Adipocyte (in vitro differentiated cells): Measurements from ENCODE around the gene ZNF668.
A peak's percentile ranks its signal among the peaks of the same experiment; 100 is the strongest.

Experiments
- DNase-seq: peaks from one replicate; pipeline ENCODE4 v3.0.0-alpha.2; 2015; ENCODE audit warnings: low read depth
- H3K27me3 ChIP-seq: replicated peaks from 2 replicates; pipeline ENCODE4 v1.7.0; 2013; ENCODE audit warnings: mild to moderate bottlenecking, low read length, moderate library complexity; ENCODE audit not compliant: control insufficient read depth, insufficient read depth
- H3K36me3 ChIP-seq: 2 replicates; pipeline ENCODE4 v1.7.0; 2013; ENCODE audit warnings: low read length, mild to moderate bottlenecking, moderate library complexity; ENCODE audit not compliant: control insufficient read depth, insufficient read depth, severe bottlenecking
- H3K4me1 ChIP-seq: 2 replicates; pipeline ENCODE4 v1.7.0; 2013; ENCODE audit warnings: mild to moderate bottlenecking, low read length, moderate library complexity; ENCODE audit not compliant: control insufficient read depth, insufficient read depth
- H3K4me3 ChIP-seq: 2 replicates; pipeline ENCODE4 v1.7.0; 2013; ENCODE audit warnings: mild to moderate bottlenecking, low read length, moderate library complexity
- H3K9ac ChIP-seq: 2 replicates; pipeline ENCODE4 v1.7.0; 2013; ENCODE audit warnings: mild to moderate bottlenecking, low read length, moderate library complexity
- H3K9me3 ChIP-seq: 2 replicates; pipeline ENCODE4 v1.7.0; 2013; ENCODE audit warnings: mild to moderate bottlenecking, low read length, moderate library complexity; ENCODE audit not compliant: control insufficient read depth

The ZNF668 gene

DNA sequence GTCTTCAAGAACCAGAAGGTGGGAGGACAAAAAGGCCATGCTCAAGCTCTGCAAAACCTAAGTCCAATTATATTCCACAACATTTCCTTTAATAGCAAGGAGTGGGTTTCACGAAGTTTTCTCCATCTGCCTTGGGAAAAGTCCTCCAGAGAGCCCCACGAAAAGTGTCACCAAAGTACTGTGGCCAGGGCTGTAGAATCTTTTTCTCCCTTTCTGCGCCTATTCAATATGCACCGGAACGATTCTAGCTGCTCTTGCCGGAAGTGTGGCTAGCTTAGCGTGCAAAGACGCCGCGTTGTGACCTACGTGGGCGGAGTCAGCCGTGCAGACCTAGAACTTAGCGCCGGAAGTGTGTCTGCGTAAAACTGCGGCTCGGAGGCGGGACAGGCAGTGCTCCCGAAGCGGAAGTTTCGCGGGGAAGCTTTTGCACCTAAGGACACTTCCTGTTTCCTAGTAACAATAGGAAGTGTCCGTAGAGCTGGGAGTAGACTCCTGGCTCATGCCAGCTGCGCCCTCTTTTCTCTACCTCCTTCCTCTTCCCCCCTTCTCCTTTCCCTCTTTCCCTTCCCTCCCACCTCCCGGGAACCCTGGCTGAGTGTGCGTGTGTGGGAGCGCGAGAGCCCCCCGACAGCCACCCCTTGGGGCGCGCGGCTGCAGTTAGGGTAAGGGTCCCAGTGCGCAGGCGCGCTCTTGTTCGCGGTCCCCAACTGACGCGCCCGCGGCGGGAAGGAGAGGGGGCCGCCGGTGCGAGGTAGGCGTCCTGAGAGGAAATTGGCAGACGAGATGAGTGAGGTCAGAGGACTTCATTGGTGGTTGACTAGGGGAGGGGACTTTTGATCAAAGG, at the start of gene ZNF668, which contains the start of gene ZNF646:
TSS of gene ZNF668 (minus strand) at position 271 of the 844 bp plus-strand sequence. CDS start 9,781 bp downstream, outside the sequence.
TSS of gene ZNF646 (plus strand) at position 453 of the 844 bp plus-strand sequence. CDS start 1,903 bp downstream, outside the sequence.
- Histone ChIP-seq H3K4me3 (peak within 1 kb of the TSS; percentile 99), H3K27me3 (no peaks in the 10 kb centered on the region), H3K4me1 (peaks cover 13% of the 10 kb centered on the region), H3K36me3 (peaks cover 28% of the 10 kb centered on the region), H3K9ac (peak within 1 kb of the TSS; percentile 97), H3K9me3 (no peaks in the 10 kb centered on the region)
- DNase-seq: peak; percentile 100

GRCh38 chr16:31120129-31120528, 46.1 kb upstream of the ZNF668 start:
- DNase-seq: no peak
- H3K36me3 ChIP-seq: peaks cover 42% of the 10 kb centered on the region
- H3K27me3 ChIP-seq: no peaks in the 10 kb centered on the region
- H3K9ac ChIP-seq: no peak overlapping the region
- no peak overlapping the region for H3K4me3 ChIP-seq
- H3K9me3 ChIP-seq: no peaks in the 10 kb centered on the region
- H3K4me1 ChIP-seq: peaks cover 12% of the 10 kb centered on the region

DNA sequence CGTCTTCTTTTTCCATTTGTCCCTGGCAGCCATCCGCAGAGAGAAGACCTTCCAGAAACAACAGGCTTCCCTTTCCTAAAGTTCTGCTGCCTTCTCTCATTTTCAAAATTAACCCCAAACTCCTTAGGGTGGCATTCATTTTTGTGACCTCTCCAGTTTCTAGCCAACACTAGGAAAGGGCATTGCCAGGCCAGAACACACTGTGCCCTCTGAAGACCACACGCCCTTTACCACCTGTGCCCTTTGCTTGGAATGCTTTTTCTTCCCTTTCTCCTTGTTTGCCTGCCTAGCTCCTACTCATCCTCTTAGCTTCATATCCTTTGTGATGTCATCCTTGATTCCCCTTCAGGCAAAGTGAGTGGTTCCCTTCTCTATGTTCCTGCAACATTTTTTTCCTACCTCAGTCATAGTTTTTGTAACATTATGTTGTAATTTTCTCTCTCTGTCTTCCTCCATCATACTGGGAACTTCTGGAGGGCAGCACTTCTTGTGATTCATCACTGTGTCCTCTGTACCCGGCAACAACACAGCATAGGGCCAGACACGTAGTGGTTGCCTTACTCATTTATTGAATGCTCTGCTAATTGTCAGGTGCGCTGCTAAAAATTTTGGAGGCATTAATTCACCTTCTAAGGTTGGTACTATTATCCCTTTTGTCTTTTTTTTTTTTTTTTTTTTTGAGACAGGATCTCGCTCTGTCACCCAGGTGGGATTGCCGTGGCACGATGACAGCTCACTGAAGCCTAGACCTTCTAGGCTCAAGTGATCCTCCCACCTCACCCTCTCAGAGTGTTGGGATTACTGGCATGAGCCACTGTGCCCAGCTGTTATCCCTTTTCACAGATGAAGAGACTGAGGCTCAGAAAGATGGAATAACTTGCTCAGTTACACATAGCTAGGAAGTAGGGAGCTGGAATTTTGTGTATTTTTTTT, 44.4 kb upstream of the ZNF668 start:
- Histone ChIP-seq H3K36me3 (peaks cover 35% of the 10 kb centered on the region), H3K4me3 (peak overlapping the region; percentile 91), H3K27me3 (no peaks in the 10 kb centered on the region), H3K4me1 (peaks cover 12% of the 10 kb centered on the region), H3K9me3 (no peaks in the 10 kb centered on the region), H3K9ac (peak overlapping the region; percentile 96)
- DNase-seq: peak; percentile 83

- Histone ChIP-seq H3K36me3 (peaks cover 40% of the 10 kb centered on the region), H3K27me3 (no peaks in the 10 kb centered on the region), H3K9ac (peak within 1 kb of the TSS; percentile 96), H3K9me3 (no peaks in the 10 kb centered on the region), H3K4me1 (peaks cover 12% of the 10 kb centered on the region), H3K4me3 (peak within 1 kb of the TSS; percentile 91)
- DNase-seq: peak; percentile 99
Observed at GRCh38 chr16:31117384-31118222, 43.6 kb upstream of the ZNF668 start, which contains the start of gene KAT8. KAT8 (plus strand) TSS chr16:31117664; CDS start chr16:31117682, 18 bp downstream.

- peaks cover 43% of the 10 kb centered on the region for H3K36me3 ChIP-seq
- peaks cover 12% of the 10 kb centered on the region for H3K4me1 ChIP-seq
- no peak for DNase-seq
- no peaks in the 10 kb centered on the region for H3K9me3 ChIP-seq
- no peaks in the 10 kb centered on the region for H3K27me3 ChIP-seq
- no peak overlapping the region for H3K4me3 ChIP-seq
- H3K9ac ChIP-seq: no peak overlapping the region
Observed at GRCh38 chr16:31114468-31114867, 40.4 kb upstream of the ZNF668 start.

DNA sequence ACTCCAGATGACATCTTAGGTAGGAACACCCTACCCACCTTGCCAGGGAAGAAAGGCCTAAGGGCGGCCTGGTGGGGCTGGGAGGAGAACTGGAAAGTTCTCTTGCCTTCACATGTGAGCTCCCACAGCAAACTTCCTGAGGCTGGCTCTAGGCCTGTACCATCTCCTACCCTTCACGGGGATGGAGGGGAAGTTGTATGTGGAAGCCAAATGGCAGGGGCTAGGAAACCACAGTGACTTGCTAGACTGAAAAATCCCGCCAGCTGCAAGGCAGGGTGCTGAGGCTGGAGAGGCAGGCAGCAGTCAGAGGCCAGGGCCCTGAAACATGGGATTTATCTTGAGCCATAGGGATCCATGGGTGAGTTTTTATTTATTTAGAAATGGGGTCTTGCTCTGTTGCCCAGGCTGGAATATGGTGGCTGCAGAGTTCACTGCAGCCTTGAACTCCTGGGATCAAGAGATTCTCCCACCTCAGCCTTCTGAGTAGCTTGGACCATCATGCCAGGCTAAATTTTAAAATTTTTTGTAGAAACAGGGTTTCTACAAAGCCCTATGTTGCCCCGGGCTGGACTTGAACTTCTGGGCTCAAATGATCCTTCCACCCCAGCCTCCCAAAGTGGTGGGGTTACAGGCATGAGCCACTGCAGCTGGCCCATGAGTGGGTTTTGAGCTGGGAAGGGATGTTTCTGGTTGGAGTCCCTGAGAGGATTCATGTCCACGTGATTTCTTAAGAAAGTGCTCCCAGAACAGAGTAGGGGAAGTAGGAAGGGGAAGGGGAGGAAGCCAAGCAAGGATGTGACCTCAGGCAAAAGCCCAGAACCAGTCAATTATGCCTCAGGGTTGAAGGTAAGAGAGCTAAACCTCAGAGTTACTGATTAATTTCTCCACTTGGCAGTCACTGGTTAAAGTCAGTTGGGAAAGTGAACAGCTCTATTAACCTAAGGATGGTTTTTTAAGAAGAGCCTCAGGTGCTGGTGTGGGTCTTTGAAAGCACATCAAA, 39.4 kb upstream of the ZNF668 start:
- Histone ChIP-seq H3K36me3 (peaks cover 38% of the 10 kb centered on the region), H3K4me3 (no peak overlapping the region), H3K27me3 (no peaks in the 10 kb centered on the region), H3K4me1 (peaks cover 13% of the 10 kb centered on the region), H3K9ac (no peak overlapping the region), H3K9me3 (no peaks in the 10 kb centered on the region)
- DNase-seq: no peak

DNA sequence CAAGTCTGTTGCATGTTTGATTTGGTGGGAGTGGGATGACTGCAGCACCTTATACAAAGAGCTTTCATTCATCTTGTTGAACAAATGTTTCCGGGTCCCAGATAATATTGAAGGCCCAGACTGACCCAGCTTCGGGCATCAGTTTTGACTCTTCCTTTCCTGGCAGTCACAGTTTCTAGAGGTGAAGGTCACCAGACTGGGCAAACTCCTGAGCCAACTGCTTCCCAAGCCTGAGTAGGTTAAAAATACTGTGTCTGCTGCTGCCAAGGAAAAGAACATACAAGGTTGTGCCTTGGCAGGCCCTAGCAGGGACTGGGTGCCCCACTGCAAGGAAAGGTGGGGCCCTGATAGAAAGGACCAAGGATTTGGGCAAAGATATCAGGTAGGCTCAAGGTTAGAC, 38.7 kb upstream of the ZNF668 start:
- Histone ChIP-seq H3K27me3 (no peaks in the 10 kb centered on the region), H3K36me3 (peaks cover 38% of the 10 kb centered on the region), H3K9ac (no peak overlapping the region), H3K9me3 (no peaks in the 10 kb centered on the region), H3K4me1 (peaks cover 8% of the 10 kb centered on the region), H3K4me3 (no peak overlapping the region)
- DNase-seq: no peak

DNA sequence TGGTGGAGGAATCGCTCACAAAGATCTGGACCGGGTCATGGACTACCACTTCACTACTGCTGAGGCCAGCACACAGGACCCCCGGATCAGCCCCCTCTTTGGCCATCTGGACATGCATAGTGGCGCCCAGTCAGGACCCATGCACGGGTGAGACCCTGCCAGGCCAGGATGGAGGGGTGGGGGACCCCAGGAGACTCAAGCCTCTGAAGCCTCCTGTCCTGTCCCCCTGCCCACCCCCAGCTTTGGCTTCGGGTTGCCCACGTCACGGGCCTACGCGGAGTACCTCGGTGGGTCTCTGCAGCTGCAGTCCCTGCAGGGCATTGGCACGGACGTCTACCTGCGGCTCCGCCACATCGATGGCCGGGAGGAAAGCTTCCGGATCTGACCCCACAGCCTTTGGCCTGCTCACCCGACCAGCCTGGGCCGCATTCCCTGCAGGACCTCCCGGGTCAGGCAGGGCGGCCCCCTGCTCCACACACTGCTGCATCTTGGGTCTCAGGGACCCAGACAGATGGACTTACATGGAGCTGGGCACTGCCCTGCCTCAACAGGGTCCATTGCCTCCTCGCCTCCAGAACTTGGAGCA, 37.9 kb upstream of the ZNF668 start:
- Histone ChIP-seq H3K36me3 (peaks cover 38% of the 10 kb centered on the region), H3K9ac (no peak overlapping the region), H3K27me3 (no peaks in the 10 kb centered on the region), H3K4me3 (no peak overlapping the region), H3K4me1 (peaks cover 8% of the 10 kb centered on the region), H3K9me3 (no peaks in the 10 kb centered on the region)
- DNase-seq: no peak

DNA sequence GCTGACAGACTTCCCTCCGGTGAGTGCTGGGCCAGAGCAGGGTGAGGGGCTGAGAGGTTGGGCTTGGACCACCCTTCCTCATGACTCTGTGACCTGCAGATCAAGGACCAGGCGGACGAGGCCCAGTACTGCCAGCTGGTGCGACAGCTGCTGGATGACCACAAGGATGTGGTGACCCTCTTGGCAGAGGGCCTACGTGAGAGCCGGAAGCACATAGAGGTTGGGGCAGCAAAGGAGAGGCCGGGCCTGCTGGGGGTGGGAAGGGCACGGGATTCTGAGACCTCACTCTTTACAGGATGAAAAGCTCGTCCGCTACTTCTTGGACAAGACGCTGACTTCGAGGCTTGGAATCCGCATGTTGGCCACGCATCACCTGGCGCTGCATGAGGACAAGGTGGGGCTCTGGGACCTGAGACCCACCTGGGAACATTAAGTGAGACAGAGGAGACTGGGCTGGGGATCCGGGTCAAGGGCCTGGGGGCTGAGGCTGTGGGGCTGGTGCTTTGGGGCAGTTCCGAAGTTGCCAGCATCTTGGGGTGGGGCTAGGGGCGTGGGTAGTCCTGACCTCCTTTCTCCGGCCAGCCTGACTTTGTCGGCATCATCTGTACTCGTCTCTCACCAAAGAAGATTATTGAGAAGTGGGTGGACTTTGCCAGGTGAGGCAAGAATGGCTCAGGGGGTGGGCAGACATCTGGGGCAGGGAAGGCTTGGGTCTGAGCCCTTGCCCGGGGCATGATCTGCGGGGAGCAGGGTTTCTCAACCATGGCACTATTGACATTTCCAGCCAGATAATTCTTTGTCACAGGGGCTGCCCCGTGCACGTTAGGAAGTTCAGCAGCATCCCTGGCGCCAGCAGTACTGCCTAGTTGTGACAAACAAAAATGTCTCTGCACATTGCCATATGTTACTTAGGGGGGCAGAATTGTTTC, 36.3 kb upstream of the ZNF668 start:
- peaks cover 38% of the 10 kb centered on the region for H3K36me3 ChIP-seq
- DNase-seq: no peak
- no peaks in the 10 kb centered on the region for H3K27me3 ChIP-seq
- no peak overlapping the region for H3K9ac ChIP-seq
- H3K4me3 ChIP-seq: no peak overlapping the region
- no peaks in the 10 kb centered on the region for H3K9me3 ChIP-seq
- peaks cover 8% of the 10 kb centered on the region for H3K4me1 ChIP-seq
